Activated CD4-positive, alpha-beta T cell treated with anti-CD3 and anti-CD28 coated beads, Interleukin-2, amount 50 U/mL, for 24 hours (primary cell): Measurements from ENCODE around the gene QSOX2.
A peak's percentile ranks its signal among the peaks of the same experiment; 100 is the strongest.

ENCODE experiments used
- DNase-seq, 2 donors: peaks; one replicate each; pipeline ENCODE4 v3.0.0-alpha.2; 2020; ENCODE audit warnings: low read depth in 1 of 2, low spot score in 1 of 2

Gene QSOX2

DNA sequence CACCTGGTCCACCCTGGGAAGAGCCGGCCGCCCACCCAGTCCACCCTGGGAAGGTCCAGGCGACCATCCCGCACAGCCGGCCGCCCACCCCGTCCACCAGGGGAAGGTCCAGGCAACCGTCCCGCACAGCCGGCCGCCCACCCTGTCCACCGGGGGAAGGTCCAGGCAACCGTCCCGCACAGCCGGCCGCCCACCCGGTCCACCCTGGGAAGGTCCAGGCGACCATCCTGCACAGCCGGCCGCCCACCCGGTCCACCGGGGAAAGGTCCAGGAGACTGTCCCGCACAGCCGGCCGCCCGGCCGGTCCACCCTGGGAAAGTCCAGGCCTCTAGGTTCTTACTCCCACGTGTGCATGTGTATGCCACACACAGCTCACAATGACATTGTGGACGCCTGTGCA lies 6.7 kb upstream of the QSOX2 start:
- DNase-seq = no peak

DNA sequence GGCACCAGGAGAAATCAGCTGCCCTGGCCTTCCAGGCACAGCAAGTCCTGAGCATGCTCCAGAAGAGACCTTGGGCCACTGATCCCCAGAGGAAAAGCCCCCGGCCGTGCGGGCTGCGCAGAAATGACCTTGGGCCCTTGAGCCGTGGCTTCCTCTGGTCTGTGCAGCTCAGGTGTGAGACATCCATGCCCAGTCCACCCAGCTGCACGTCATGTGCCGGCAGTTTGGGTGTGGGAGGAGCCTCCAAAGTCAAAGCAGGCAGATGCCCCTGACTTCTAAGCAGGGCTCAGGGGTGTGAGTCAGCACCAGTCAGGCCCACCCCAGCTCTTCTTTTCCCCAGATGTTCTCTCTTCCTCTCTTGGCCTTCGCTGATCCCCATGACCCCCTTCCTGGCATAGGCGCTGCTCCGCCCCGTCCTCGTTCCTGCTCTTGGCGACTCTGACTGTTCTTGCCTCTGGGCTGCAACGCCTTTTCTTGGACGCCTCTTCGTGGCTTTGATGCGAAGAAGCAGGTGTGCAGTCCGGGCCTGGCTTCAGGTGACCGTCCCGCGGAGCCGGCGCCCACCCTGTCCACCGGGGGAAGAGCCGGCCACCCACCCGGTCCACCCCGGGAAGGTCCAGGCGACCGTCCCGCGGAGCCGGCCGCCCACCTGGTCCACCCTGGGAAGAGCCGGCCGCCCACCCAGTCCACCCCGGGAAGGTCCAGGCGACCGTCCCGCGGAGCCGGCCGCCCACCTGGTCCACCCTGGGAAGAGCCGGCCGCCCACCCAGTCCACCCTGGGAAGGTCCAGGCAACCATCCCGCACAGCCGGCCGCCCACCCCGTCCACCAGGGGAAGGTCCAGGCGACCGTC lies 5.9 kb upstream of the QSOX2 start:
- no peak for DNase-seq

- no peak for DNase-seq
These were observed 5.1 kb upstream of the QSOX2 start for GRCh38 chr9:136250676-136251075.

- no peak for DNase-seq
These were observed 4.4 kb upstream of the QSOX2 start for GRCh38 chr9:136249877-136250559.

DNA sequence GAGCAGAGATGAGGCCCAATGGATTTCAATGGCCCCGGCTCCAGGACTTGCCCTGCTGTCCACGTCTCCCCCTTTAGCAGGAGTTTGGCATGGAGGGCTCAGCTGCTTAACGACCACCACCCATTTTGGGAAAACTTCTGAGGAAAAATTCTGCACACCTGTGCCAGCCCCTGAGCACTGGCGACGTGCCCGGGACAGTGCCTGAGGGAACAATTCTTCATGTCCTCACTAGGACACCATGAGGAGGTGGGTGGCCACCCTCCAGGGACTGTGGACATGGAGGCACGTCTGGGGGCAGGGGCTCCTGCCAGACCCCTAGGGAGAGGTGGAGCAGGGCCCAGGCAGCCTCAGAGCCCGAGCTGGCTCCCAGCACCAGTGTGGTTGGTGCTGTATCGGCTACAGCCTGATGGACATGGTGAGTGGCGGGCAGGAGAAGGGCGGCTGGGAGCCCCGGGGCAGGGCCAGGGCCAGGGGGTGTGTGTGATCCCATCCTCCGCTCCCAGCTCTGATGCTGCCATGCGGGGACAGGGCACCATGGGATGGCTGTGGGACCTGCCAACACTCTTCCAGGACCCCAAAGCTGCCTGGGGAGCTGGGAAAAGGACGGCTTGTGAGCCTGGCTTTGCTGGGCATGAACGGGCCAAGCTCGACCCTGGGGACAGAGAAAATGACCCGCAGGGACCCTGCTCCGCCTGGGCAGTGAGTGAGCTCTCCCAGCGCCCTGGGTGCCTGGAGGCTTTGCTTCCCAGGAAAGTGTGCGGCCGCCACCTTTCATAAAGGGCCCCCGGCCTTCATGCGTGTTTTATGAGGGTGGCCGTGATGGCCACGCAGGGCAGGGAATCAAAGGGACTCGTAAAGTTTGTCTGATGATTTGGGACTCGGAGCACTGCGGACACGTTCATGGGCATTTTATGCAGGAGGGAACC lies 3.6 kb upstream of the QSOX2 start:
- DNase-seq = no peak

DNA sequence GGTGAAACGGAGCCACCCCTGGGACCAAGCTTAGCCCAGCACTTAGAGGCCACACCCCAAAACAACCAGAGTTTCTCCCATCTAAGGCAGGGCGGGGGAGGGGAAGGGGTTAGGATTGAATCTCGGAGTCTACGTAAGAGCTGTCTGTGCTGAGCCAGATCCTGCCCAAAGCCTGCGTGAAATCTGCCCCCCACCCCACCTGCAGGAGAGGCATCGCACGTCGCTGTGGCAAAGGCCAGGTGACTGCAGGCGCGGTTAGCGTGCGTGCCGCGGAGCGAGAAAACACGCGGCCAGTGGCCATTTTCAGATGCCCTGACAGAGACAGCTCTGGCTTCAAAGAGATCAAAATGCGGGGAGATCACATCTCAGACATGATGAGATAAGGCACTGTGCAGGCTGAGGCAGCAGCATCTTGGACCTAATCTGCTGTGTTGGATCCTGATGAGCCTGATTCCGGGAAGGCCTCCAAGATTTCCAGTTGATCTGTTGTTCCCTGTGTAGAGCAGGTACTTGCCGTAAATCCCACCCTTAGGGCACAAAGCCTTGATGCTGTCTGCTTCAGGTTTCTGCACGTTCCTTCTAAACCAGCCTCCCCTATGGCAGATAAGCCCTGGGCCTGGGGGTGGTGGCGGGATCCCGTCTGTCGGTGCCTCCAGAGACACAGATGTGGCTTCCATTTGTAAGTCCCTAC lies 2.5 kb upstream of the QSOX2 start:
- DNase-seq = no peak

GRCh38 chr9:136247551-136247916 lies 1.9 kb upstream of the QSOX2 start:
- no peak for DNase-seq

DNA sequence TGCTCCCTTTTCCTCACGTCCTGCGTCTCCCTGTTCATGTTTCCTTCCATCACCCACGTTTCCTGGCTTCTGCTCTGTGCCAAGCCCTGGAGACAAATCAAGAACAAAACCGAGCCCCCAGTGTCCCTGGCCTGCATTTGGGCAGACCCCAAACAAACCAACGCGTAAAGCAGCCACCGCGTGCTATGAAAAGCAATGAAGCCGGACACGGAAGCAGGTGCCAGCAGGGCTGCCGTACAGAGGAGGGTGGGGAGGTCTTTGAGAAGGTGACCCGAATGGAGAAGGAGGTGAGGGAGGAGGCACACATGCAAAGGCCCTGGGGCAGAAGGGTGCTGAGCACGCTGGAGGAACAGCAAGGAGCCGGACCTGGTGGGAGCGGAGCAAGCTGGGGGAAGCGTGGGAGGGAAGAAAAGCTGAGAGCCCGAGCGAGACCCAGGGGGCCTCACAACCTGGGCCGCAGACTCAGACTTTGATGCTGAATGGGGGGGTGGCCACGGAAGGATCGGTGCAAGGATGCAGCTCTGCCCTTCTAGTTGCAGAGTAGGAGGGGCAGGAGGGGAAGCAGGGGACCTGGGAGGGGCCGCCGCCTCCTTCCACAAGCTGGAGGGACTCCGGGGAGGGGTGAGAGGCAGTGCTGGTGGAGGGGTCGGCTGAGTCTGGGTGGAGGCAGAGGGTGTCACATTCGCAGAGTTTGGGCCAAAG lies 1.4 kb upstream of the QSOX2 start:
- DNase-seq = no peak

DNA sequence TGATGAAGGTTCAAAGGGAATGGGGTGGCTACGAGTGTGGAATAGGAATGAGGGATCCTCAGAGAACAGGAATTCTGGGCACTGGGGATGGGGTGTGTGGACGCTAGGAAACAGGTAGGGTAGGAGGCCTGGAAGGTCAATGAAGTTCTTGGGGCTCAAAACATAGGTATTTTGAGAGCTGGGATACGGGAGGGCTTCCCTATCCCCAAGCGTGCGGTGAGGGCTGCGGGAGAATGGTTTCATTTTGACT lies 718 bp downstream of the QSOX2 start:
- DNase-seq = no peak

DNA sequence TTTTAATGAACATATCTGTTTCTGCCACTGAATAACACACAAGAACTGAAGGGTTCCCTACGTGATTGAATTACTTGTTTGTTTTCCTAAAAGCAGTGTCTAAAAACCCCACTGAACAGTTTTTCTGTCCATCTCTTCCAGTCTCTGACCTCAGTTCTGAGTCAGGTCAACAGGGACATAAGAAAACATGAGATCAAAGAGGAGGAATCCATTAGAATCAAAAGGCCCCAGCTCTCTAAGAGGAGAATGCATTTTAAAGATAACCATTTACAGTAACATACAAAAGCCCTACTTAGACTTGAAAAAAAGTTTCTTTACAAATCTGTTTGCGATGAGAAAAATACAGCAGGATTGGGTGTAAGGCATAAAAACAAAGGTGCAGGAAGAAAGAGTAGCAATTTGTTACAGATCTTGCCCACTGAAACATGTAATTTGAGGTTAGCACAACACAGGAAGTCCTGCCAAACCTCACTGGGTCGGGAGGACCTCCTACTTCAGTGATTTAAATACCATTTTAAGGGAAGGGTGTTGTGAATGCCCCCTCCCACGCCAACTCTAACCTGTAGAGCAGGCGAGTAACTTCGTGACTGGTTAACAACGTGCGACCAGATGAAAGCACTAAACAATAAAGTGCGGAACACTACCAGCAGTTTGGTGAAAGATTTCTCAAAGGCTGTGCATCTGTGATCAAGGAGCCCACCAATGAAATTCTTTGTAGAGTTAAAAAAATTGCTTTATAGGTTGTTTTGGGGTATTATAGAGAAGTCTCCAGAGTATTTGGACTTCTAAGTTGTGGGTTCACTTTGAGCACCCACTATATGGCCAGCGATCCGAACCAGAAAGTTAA lies 1.3 kb downstream of the QSOX2 start:
- DNase-seq = peak; percentile 33 to 69

DNA sequence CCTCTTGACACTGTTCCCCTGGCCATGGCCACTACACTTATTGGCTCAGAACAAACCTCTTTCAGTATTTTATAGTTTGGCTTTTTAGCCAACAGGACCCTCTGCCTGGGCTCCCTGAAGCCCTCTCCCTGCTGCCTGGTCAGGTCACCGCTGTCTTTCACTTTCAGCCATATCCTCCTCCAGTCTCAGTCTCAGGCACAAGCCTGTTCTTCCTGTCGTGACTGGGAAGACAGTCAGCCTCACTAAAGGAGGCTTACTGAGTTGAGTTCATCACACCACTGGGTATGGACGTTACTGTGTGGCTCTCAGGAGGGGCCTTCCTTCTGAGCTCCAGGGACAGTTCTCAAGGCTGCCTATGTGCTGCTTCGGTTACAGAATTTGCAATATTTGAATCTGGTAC lies 2.0 kb downstream of the QSOX2 start:
- no peak for DNase-seq

DNA sequence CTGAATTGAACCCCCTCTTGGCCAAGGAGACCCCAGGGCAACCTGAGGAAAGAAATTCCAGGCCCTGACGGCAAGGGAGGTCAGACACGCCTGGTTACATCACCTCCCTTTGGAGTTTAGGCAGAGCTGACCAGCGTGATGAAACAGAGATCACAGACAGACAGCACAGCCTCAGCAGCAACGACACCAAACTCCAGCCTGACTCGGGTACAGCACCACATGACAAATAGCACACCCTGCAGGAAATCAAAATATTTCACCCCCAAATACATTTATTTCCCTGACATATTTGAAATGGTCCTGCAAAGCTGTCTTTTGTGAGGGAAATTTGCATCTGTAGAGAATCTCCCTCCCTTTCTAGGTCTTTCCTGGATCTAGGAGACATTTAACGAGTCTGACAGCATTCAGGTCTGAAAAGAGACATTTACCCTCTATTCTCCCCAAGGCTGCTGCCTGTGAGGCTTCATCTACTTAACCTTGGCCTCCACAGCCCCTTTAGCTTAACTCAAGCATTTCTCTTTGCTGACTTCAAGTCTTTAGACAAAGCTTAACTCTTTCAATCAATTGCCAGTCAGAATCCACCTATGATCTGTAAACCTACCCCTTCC lies 2.6 kb downstream of the QSOX2 start:
- DNase-seq = no peak

GRCh38 chr9:136242248-136242647 lies 3.4 kb downstream of the QSOX2 start:
- DNase-seq = no peak

- no peak for DNase-seq
These were observed 4.1 kb downstream of the QSOX2 start for GRCh38 chr9:136241542-136241941.

GRCh38 chr9:136240941-136241340 lies 4.7 kb downstream of the QSOX2 start:
- no peak for DNase-seq

GRCh38 chr9:136239983-136240330 lies 5.7 kb downstream of the QSOX2 start:
- no peak for DNase-seq

- no peak for DNase-seq
These were observed 6.3 kb downstream of the QSOX2 start for GRCh38 chr9:136239135-136239982.

DNA sequence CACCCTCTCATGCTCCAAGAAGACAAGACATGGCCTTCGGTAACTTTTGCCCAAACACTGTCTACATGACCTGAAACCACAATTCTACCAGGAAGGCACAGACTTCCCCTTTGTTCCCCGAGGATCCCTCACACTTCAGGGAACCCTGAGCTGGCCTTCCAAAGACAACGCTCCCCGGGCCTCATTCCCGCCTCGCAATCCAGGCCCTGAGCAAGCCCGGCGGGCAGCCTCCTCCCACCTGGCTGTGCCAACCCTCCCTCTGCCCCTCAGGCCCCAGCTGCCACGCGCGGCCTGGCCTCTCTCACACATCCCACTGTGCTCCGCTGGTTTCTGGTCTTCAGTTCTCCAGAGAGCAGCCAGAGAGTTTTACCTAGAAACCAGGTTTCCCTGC lies 7.3 kb downstream of the QSOX2 start:
- no peak for DNase-seq
